Endothelial cell of umbilical vein (primary cell): ENCODE measurements around the gene DMWD.

Experiments used
- EZH2 ChIP-seq: IDR thresholded peaks from 2 replicates; pipeline ENCODE4 v1.6.1; 2012; ENCODE audit warnings: borderline replicate concordance, low read depth, mild to moderate bottlenecking, moderate library complexity, low read length, inconsistent platforms; ENCODE audit not compliant: severe bottlenecking
- POLR2A ChIP-seq: IDR thresholded peaks from 2 replicates; pipeline ENCODE4 v1.6.1; 2012; ENCODE audit warnings: low read depth, mild to moderate bottlenecking, control low read depth, low read length

DNA sequence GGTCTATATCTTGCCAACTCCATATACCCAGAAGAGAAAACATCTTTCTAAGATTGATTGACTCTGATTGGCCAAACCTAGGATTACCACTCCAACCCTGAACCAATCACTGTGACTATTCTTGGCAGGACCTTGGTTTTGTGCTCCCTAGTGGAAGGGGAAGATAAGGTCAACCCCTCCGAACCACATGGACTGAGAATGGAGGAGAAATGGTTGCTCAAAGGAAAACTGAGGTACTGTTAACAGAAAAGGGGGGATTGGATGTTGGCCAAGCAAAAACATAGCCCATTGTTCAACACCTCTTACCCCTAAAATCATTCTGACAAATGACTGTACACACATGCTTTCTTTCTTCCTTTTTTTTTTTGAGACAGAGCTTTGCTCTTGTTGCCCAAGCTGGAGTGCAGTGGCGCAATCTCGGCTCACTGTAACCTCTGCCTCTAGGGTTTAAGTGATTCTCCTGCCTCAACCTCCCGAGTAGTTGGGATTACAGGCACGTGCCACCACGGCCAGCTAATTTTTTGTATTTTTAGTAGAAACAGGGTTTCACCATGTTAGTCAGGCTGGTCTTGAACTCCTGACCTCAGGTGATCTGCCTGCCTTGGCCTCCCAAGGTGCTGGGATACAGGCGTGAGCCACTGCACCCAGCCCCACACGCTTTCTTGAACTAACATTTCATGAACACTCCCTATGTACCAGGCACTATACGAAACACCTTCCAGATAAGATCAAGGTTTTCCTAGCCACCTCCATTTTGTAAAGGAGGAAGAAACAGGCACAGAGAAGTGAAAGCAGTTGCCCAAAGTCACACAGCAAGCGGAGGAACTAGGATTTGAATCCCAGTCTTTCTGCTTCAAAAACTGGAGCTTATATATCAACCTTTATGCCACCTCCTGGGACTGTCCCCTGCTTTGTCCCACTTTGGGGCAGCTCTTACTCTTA, 52.9 kb downstream of the DMWD start:
- no peak for TF ChIP-seq EZH2
- no peak for TF ChIP-seq POLR2A
